ENCODE results near the gene LLCFC1.
"Not testable (repeated sequence)": the region's sequence is repeated elsewhere in the genome, so short reads cannot be mapped to it uniquely, and the experiment has no call there.

LLCFC1 gene

DNA sequence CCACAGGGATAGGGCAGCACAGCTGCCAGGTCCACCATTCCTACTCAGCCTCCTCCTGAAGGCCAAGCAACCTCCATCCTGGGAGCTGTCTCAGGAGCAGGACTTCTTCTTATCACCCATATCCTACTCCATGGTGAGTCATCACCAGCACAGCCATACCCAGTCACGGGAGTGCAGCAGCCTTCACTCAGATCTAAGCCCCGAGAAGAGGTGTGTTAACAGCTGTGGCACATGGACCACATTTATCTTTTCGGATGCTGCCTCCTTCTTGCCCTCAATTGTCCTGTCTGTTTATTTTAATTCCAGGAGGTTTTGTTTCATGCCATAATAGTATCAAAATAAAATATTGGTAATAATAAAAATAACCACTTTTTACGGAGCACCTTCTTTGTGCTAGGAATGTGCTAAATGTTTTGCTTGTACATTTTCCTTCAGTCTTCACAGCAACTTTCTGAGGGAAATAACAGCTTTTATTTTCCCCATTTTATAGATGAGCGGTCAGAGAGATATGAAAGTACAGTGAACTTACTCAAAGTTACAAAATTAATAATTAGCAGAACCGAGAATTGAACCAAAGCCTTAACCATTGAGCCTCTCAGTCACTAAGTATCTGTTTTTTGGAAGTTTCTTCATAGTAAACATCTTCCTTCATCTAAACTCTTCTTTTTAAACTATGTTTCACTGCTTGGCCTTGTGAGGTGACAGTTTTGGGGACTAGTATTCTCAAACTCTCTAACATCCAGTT, 25.4 kb downstream of the LLCFC1 start:
- H3K27ac ChIP-seq (ENCODE audit: low read length) = no peak overlapping the region
- no peak overlapping the region for H3K4me3 ChIP-seq (ENCODE audit: low read length)
- H3K27me3 ChIP-seq (ENCODE audit: insufficient read depth, low read length) = no peaks in the 10 kb centered on the region
- peaks cover 4% of the 10 kb centered on the region; the same call in 1 of the 2 replicates for H3K4me1 ChIP-seq (ENCODE audit: insufficient read depth, low read length)
- H3K9me3 ChIP-seq (ENCODE audit: insufficient read depth, low read depth, low read length) = no peaks in the 10 kb centered on the region
- no peak overlapping the region for H3K9ac ChIP-seq (ENCODE audit: low read depth, low read length)
- no peaks in the 10 kb centered on the region for H3K36me3 ChIP-seq (ENCODE audit: insufficient read depth, low read depth, low read length)

GRCh38 chr7:142968229-142968628, 28.9 kb downstream of the LLCFC1 start:
- H3K4me1 ChIP-seq (ENCODE audit: insufficient read depth, low read length) = no peaks in the 10 kb centered on the region
- H3K27ac ChIP-seq (ENCODE audit: low read length) = no peak overlapping the region
- H3K4me3 ChIP-seq (ENCODE audit: low read length) = no peak overlapping the region
- no peaks in the 10 kb centered on the region for H3K27me3 ChIP-seq (ENCODE audit: insufficient read depth, low read length)
- H3K9me3 ChIP-seq (ENCODE audit: insufficient read depth, low read depth, low read length) = no peaks in the 10 kb centered on the region
- H3K9ac ChIP-seq (ENCODE audit: low read depth, low read length) = no peak overlapping the region
- no peaks in the 10 kb centered on the region for H3K36me3 ChIP-seq (ENCODE audit: insufficient read depth, low read depth, low read length)

- Histone ChIP-seq H3K27me3 (ENCODE audit: insufficient read depth, low read length) (no peaks in the 10 kb centered on the region), H3K9ac (ENCODE audit: low read depth, low read length) (no peak overlapping the region), H3K9me3 (ENCODE audit: insufficient read depth, low read depth, low read length) (no peaks in the 10 kb centered on the region), H3K36me3 (ENCODE audit: insufficient read depth, low read depth, low read length) (no peaks in the 10 kb centered on the region), H3K27ac (ENCODE audit: low read length) (no peak overlapping the region), H3K4me1 (ENCODE audit: insufficient read depth, low read length) (no peaks in the 10 kb centered on the region), H3K4me3 (ENCODE audit: low read length) (no peak overlapping the region)
Observed at GRCh38 chr7:142969183-142969582, 29.9 kb downstream of the LLCFC1 start.

DNA sequence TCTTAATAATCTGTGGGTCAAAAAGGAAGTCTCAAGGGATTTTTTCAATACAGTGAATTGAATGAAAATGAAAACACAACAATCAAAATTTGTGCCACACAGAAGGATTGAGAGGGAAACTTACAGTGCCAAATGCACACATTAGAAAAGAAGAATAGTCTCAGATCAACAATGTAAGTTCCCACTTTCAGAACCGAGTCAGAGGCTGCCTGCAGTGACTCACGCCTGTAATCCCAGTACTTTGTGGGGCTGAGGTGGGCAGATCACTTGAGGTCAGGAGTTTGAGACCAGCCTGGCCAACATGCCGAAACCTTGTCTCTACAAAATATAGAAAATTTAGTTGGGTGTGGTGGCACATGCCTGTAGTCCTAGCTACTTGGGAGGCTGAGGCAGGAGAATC, 35.3 kb downstream of the LLCFC1 start:
- H3K9me3 ChIP-seq (ENCODE audit: insufficient read depth, low read depth, low read length) = peaks cover 6% of the 10 kb centered on the region
- H3K9ac ChIP-seq (ENCODE audit: low read depth, low read length) = no peak overlapping the region
- no peaks in the 10 kb centered on the region for H3K27me3 ChIP-seq (ENCODE audit: insufficient read depth, low read length)
- no peaks in the 10 kb centered on the region for H3K4me1 ChIP-seq (ENCODE audit: insufficient read depth, low read length)
- H3K4me3 ChIP-seq (ENCODE audit: low read length) = no peak overlapping the region
- no peaks in the 10 kb centered on the region for H3K36me3 ChIP-seq (ENCODE audit: insufficient read depth, low read depth, low read length)
- H3K27ac ChIP-seq (ENCODE audit: low read length) = no peak overlapping the region

DNA sequence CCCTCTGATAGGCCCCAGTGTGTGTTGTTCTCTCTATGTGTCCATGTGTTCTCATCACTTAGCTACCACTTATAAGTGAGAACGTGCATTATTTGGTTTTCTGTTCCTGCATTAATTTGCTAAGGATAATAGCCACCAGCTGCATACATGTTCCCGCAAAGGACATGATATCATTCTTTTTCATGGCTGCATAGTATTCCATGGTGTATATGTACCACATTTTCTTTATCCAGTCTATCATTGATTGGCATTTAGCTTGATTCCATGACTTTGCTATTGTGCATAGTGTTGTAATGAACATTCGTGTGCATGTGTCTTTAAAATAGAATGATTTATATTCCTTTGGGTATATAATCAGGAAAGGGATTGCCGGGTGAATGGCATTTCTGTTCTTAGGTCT, 39.1 kb downstream of the LLCFC1 start:
- not testable (repeated sequence) for H3K27me3 ChIP-seq (ENCODE audit: insufficient read depth, low read length); H3K27ac ChIP-seq (ENCODE audit: low read length); H3K9me3 ChIP-seq (ENCODE audit: insufficient read depth, low read depth, low read length); H3K9ac ChIP-seq (ENCODE audit: low read depth, low read length); H3K36me3 ChIP-seq (ENCODE audit: insufficient read depth, low read depth, low read length); H3K4me1 ChIP-seq (ENCODE audit: insufficient read depth, low read length); H3K4me3 ChIP-seq (ENCODE audit: low read length)

DNA sequence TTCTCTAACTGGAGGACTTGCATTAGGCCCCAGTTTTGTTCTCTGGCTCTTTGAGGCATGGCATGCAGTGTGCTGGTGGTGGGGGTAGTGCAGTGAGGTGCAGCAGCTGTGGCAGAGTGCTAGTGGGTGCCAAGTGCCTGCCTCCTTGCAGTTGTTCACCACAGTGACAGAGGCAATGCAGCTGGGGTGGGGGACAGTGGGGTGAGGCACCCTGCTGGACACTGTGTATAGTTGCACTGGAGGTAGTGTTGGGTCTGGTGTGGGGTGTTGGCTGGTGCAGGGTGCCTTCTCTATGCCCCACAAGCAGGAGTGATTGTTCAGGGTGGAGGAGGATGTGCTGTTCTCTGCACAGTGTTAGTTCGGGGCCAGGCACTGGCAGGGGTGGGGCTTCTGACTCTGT, 44.5 kb downstream of the LLCFC1 start:
- Histone ChIP-seq H3K27ac (ENCODE audit: low read length) (no peak overlapping the region), H3K36me3 (ENCODE audit: insufficient read depth, low read depth, low read length) (no peaks in the 10 kb centered on the region), H3K9ac (ENCODE audit: low read depth, low read length) (no peak overlapping the region), H3K27me3 (ENCODE audit: insufficient read depth, low read length) (no peaks in the 10 kb centered on the region), H3K4me1 (ENCODE audit: insufficient read depth, low read length) (no peaks in the 10 kb centered on the region), H3K9me3 (ENCODE audit: insufficient read depth, low read depth, low read length) (no peaks in the 10 kb centered on the region), H3K4me3 (ENCODE audit: low read length) (no peak overlapping the region)

GRCh38 chr7:142984297-142984696, 45.0 kb downstream of the LLCFC1 start:
- Histone ChIP-seq H3K9ac (ENCODE audit: low read depth, low read length) (no peak overlapping the region), H3K27me3 (ENCODE audit: insufficient read depth, low read length) (no peaks in the 10 kb centered on the region), H3K4me3 (ENCODE audit: low read length) (no peak overlapping the region), H3K4me1 (ENCODE audit: insufficient read depth, low read length) (no peaks in the 10 kb centered on the region), H3K36me3 (ENCODE audit: insufficient read depth, low read depth, low read length) (no peaks in the 10 kb centered on the region), H3K27ac (ENCODE audit: low read length) (no peak overlapping the region), H3K9me3 (ENCODE audit: insufficient read depth, low read depth, low read length) (no peaks in the 10 kb centered on the region)

All from iPS-20b (cell line).